Neuron (in vitro differentiated cells): Measurements from ENCODE around the gene LRCH2.
"Not testable (repeated sequence)": the region's sequence is repeated elsewhere in the genome, so short reads cannot be mapped to it uniquely, and the experiment has no call there.

Source experiments
- H2AFZ ChIP-seq: one replicate; pipeline ENCODE4 v1.6.1; 2013; ENCODE audit warnings: low read depth, mild to moderate bottlenecking, inconsistent platforms, low read length, moderate library complexity
- H3K27me3 ChIP-seq: one replicate; pipeline ENCODE4 v1.6.1; 2013; ENCODE audit warnings: low read length; ENCODE audit not compliant: insufficient read depth
- H3K36me3 ChIP-seq: one replicate; pipeline ENCODE4 v1.6.1; 2013; ENCODE audit warnings: low read length; ENCODE audit not compliant: insufficient read depth
- H3K4me1 ChIP-seq: one replicate; pipeline ENCODE4 v1.6.1; 2013; ENCODE audit warnings: low read length; ENCODE audit not compliant: insufficient read depth
- H3K4me3 ChIP-seq: 2 replicates; pipeline ENCODE4 v1.5.1; 2013; ENCODE audit warnings: mild to moderate bottlenecking, low read length, moderate library complexity
- H3K9me3 ChIP-seq: one replicate; pipeline ENCODE4 v1.6.1; 2013; ENCODE audit warnings: low read length

Gene LRCH2

GRCh38 chrX:115236560-115236959, 2.7 kb upstream of the LRCH2 start:
- no peaks in the 10 kb centered on the region for H3K36me3 ChIP-seq
- peaks cover 5% of the 10 kb centered on the region for H3K27me3 ChIP-seq
- no peak overlapping the region for H2AFZ ChIP-seq
- peaks cover 7% of the 10 kb centered on the region for H3K4me1 ChIP-seq
- H3K4me3 ChIP-seq, result no peak overlapping the region
- no peaks in the 10 kb centered on the region for H3K9me3 ChIP-seq

- no peaks in the 10 kb centered on the region for H3K9me3 ChIP-seq
- H3K27me3 ChIP-seq, result peaks cover 5% of the 10 kb centered on the region
- peaks cover 7% of the 10 kb centered on the region for H3K4me1 ChIP-seq
- peak overlapping the region; percentile 75 for H3K4me3 ChIP-seq
- peak overlapping the region; percentile 67 for H2AFZ ChIP-seq
- no peaks in the 10 kb centered on the region for H3K36me3 ChIP-seq
These were observed 565 bp upstream of the LRCH2 start for GRCh38 chrX:115234461-115234860.

- H3K36me3 ChIP-seq, result no peaks in the 10 kb centered on the region
- H2AFZ ChIP-seq, result peak overlapping the region; percentile 28
- H3K4me1 ChIP-seq, result peaks cover 7% of the 10 kb centered on the region
- no peaks in the 10 kb centered on the region for H3K9me3 ChIP-seq
- peaks cover 5% of the 10 kb centered on the region for H3K27me3 ChIP-seq
- H3K4me3 ChIP-seq, result peak overlapping the region; percentile 75
These were observed 881 bp downstream of the LRCH2 start for GRCh38 chrX:115232933-115233496.

DNA sequence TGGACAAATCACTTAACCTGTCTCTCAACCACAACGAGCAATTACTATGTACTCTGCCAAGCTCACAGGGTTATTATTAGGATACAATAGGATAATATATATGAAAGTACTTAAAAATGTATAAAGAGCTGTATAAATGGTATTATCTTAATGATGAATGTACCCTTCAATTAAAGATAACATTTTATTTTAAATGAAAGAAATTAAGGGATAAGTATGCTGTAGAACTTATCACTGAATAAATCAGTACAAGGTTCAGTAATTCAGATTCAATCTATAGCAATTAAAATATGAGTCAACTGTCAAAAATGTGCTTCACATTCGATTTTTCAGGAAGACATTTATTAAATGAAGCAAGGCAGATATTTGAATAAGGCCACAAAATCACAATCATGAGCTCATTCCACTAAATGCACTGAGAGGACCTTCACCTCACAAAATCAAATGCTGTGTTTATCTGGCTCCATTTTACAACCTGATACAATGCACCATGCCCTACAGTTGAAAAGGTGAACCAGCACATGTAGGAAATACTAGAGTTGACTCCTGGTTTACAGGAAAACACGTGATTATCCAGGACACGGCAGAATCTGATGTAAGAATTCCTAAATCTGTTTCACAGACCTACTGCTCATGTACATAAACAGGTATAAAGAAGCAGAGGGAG, 4.4 kb downstream of the LRCH2 start:
- H2AFZ ChIP-seq, result no peak overlapping the region

GRCh38 chrX:115226929-115227328, 7.0 kb downstream of the LRCH2 start:
- Histone ChIP-seq H3K27me3 (no peaks in the 10 kb centered on the region), H2AFZ (no peak overlapping the region), H3K36me3 (no peaks in the 10 kb centered on the region), H3K4me3 (no peak overlapping the region), H3K9me3 (no peaks in the 10 kb centered on the region), H3K4me1 (peaks cover 2% of the 10 kb centered on the region)

More for the DNA sequence above, 4.4 kb downstream of the LRCH2 start:
- Histone ChIP-seq H3K36me3 (no peaks in the 10 kb centered on the region), H3K27me3 (no peaks in the 10 kb centered on the region), H3K4me3 (no peak overlapping the region), H3K4me1 (peaks cover 7% of the 10 kb centered on the region), H3K9me3 (no peaks in the 10 kb centered on the region)

DNA sequence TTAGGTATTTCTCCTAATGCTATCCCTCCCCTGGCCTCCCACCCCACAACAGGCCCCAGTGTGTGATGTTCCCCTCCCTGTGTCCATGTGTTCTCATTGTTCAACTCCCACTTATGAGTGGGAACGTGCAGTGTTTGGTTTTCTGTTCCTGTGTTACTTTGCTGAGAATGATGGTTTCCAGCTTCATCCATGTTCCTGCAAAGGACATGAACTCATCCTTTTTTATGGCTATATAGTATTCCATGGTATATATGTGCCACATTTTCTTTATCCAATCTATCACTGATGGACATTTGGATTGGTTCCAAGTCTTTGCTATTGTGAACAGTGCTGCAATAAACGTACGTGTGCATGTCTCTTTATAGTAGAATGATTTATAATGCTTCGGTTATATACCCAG, 16.6 kb downstream of the LRCH2 start:
- H3K9me3 ChIP-seq, H3K4me1 ChIP-seq, H3K27me3 ChIP-seq, H3K4me3 ChIP-seq, H2AFZ ChIP-seq, H3K36me3 ChIP-seq: not testable (repeated sequence)

- H3K4me1 ChIP-seq, result no peaks in the 10 kb centered on the region
- H2AFZ ChIP-seq, result no peak overlapping the region
- no peaks in the 10 kb centered on the region for H3K36me3 ChIP-seq
- no peaks in the 10 kb centered on the region for H3K27me3 ChIP-seq
- H3K9me3 ChIP-seq, result no peaks in the 10 kb centered on the region
- no peak overlapping the region for H3K4me3 ChIP-seq
These were observed 19.3 kb downstream of the LRCH2 start for GRCh38 chrX:115214605-115215004.

GRCh38 chrX:115214151-115214550, 19.7 kb downstream of the LRCH2 start:
- H3K27me3 ChIP-seq, result no peaks in the 10 kb centered on the region
- no peaks in the 10 kb centered on the region for H3K36me3 ChIP-seq
- no peaks in the 10 kb centered on the region for H3K4me1 ChIP-seq
- H3K9me3 ChIP-seq, result no peaks in the 10 kb centered on the region
- H2AFZ ChIP-seq, result no peak overlapping the region
- no peak overlapping the region for H3K4me3 ChIP-seq

DNA sequence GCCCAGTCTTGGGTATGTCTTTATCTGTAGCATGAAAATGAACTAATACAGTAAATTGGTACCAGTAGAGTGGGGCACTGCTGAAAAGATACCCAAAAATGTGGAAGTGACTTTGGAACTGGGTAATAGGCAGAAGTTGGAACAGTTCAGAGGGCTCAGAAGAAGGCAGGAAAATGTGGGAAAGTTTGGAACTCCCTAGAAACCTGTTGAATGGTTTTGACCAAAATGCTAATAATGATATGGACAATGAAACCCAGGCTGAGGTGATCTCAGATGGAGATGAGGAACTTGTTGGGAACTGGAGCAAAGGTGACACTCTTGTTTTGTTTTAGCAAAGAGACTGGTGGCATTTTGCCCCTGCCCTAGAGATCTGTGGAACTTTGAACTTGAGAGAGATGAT, 24.3 kb downstream of the LRCH2 start:
- H3K9me3 ChIP-seq, H3K27me3 ChIP-seq, H3K4me3 ChIP-seq, H3K4me1 ChIP-seq, H3K36me3 ChIP-seq, H2AFZ ChIP-seq: not testable (repeated sequence)

DNA sequence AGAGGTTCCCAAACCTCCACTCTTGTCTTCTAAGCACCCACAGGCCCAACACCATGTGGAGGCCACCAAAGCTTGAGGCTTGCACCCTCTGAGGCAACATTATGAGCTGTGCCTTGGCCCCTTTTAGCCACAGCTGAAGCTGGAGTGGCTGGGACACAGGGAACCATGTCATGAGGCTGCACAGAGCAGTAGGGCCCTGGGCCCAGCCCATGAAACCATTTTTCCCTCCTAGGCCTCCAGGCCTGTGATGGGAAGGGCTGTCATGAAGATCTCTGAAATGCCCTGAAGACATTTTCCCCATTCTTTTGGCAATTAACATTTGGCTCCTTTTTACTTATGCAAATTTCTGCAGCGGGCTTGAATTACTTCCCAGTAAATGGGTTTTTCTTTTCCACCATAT, 29.9 kb downstream of the LRCH2 start:
- Histone ChIP-seq H2AFZ (no peak overlapping the region), H3K4me3 (no peak overlapping the region), H3K9me3 (peaks cover 10% of the 10 kb centered on the region), H3K27me3 (no peaks in the 10 kb centered on the region), H3K4me1 (no peaks in the 10 kb centered on the region), H3K36me3 (no peaks in the 10 kb centered on the region)

DNA sequence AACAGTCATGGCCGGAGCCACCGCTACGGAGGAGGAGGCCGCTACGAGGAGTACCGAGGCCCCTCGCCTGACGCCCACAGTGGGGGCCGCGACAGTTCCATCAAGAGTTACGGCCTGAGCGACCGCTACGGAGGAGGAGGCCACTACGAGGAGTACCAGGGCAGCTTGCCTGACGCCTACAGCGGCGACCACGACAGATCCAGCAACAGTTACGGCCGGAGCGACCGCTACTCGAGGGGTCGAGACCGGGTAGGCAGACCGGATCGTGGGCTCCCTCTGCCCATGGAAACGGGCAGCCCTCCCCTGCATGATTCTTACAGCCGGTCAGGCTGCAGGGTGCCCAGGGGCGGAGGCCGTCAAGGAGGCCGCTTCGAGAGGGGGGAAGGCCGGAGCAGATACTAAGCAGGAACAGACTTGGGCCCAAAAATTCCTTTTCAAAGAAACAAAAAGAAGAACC, 41.6 kb downstream of the LRCH2 start:
- no peak overlapping the region for H2AFZ ChIP-seq
- H3K27me3 ChIP-seq, result no peaks in the 10 kb centered on the region
- H3K4me1 ChIP-seq, result no peaks in the 10 kb centered on the region
- peaks cover 2% of the 10 kb centered on the region for H3K9me3 ChIP-seq
- no peaks in the 10 kb centered on the region for H3K36me3 ChIP-seq
- H3K4me3 ChIP-seq, result no peak overlapping the region

GRCh38 chrX:115191490-115192243, 42.2 kb downstream of the LRCH2 start:
- H3K36me3 ChIP-seq, result no peaks in the 10 kb centered on the region
- no peak overlapping the region for H3K4me3 ChIP-seq
- H2AFZ ChIP-seq, result no peak overlapping the region
- H3K27me3 ChIP-seq, result no peaks in the 10 kb centered on the region
- peaks cover 2% of the 10 kb centered on the region for H3K9me3 ChIP-seq
- no peaks in the 10 kb centered on the region for H3K4me1 ChIP-seq

- H3K4me1 ChIP-seq, result no peaks in the 10 kb centered on the region
- no peak overlapping the region for H3K4me3 ChIP-seq
- H3K27me3 ChIP-seq, result no peaks in the 10 kb centered on the region
- no peaks in the 10 kb centered on the region for H3K36me3 ChIP-seq
- H3K9me3 ChIP-seq, result peaks cover 2% of the 10 kb centered on the region
- no peak overlapping the region for H2AFZ ChIP-seq
These were observed 43.0 kb downstream of the LRCH2 start for GRCh38 chrX:115190636-115191489.
